Measurements from ENCODE around the gene SPAG9. TPM values are rescaled to one million over a fixed set of nuclear protein-coding genes. Genes with fewer than 3 reads are reported as not detected.

Gene SPAG9
- 10 to 100 TPM; 81.2 to 99.9 (median 89.9) TPM for total RNA-seq

GRCh38 chr17:51120739-51121619 lies at the start of gene SPAG9:
TSS of gene SPAG9 (minus strand) at chr17:51120868. CDS start at chr17:51120656, 212 bp downstream.
- DNase-seq (ENCODE audit: extremely low spot score) = peak; percentile 98
- H3K27me3 ChIP-seq = no peaks in the 10 kb centered on the region
- H3K36me3 ChIP-seq = no peaks in the 10 kb centered on the region
- intact Hi-C loops (cut with DNase I) = loop anchor here (2.0 to 10.0 kb wide), 2 partner anchors 32 to 256 kb away; partner anchors contain the start of genes NME1 and TOB1
- TF ChIP-seq POLR2AphosphoS5 (IDR thresholded peaks at IDR 0.05) = peak; percentile 91 to 94
- TF ChIP-seq POLR2A (IDR thresholded peaks at IDR 0.05; ENCODE audit: low read depth) = peak; percentile 57
- no peak for TF ChIP-seq EP300 (IDR thresholded peaks at IDR 0.05)
- H3K9me3 ChIP-seq = no peaks in the 10 kb centered on the region
- H3K4me3 ChIP-seq = peak within 1 kb of the TSS; percentile 95 to 100 (median 98)
- peaks cover 23 to 50% (median 45%) of the 10 kb centered on the region in 4 donors for H3K4me1 ChIP-seq
- under 1% methylated on average over 28 of the region's 68 CpGs for whole genome bisulfite sequencing
- peak within 1 kb of the TSS; percentile 99 to 100 (median 100) for H3K27ac ChIP-seq (replicated peaks in 1 of 4)

- Histone ChIP-seq H3K9me3 (no peaks in the 10 kb centered on the region), H3K36me3 (peaks cover 32 to 63% (median 52%) of the 10 kb centered on the region in 4 donors), H3K4me3 (no peak overlapping the region), H3K27me3 (no peaks in the 10 kb centered on the region), H3K4me1 (peaks cover 10 to 34% (median 25%) of the 10 kb centered on the region in 4 donors), H3K27ac (replicated peaks in 1 of 4) (no peak overlapping the region)
- intact Hi-C loops (cut with DNase I) = loop anchor here (5.0 kb wide), 1 partner anchor 93 kb away; the partner anchor contains the start of genes MBTD1 and UTP18
- no peak for DNase-seq (ENCODE audit: extremely low spot score)
- TF ChIP-seq POLR2A (IDR thresholded peaks at IDR 0.05; ENCODE audit: low read depth) (no peak), EP300 (IDR thresholded peaks at IDR 0.05) (no peak), POLR2AphosphoS5 (IDR thresholded peaks at IDR 0.05) (no peak), CTCF (IDR thresholded peaks at IDR 0.05) (no peak)
- WGBS = 82% methylated on average over 1 of the region's 1 CpG
These were observed 48.7 kb upstream of the SPAG9 start for GRCh38 chr17:51169340-51169739.

GRCh38 chr17:51166987-51167931 lies 46.6 kb upstream of the SPAG9 start:
- Histone ChIP-seq H3K9me3 (no peaks in the 10 kb centered on the region), H3K4me3 (peak overlapping the region; percentile 71 to 93 (median 82)), H3K27me3 (no peaks in the 10 kb centered on the region), H3K4me1 (peaks cover 10 to 34% (median 25%) of the 10 kb centered on the region in 4 donors), H3K36me3 (peaks cover 32 to 54% (median 48%) of the 10 kb centered on the region in 4 donors), H3K27ac (replicated peaks in 1 of 4) (peak overlapping the region; percentile 89 to 96 (median 94))
- TF ChIP-seq POLR2A (IDR thresholded peaks at IDR 0.05; ENCODE audit: low read depth) (no peak), CTCF (IDR thresholded peaks at IDR 0.05) (peak; percentile 56 to 69 (median 58)), EP300 (IDR thresholded peaks at IDR 0.05) (no peak), POLR2AphosphoS5 (IDR thresholded peaks at IDR 0.05) (no peak)
- intact Hi-C loops (cut with DNase I) = loop anchor here (5.0 kb wide), 1 partner anchor 95 kb away; the partner anchor contains the start of genes MBTD1 and UTP18
- DNase-seq (ENCODE audit: extremely low spot score) = no peak
- WGBS = 44% methylated on average over 16 of the region's 42 CpGs

- Histone ChIP-seq H3K27ac (replicated peaks in 1 of 4) (peak within 1 kb of the TSS; percentile 89 to 96 (median 94)), H3K9me3 (no peaks in the 10 kb centered on the region), H3K27me3 (no peaks in the 10 kb centered on the region), H3K4me3 (peak within 1 kb of the TSS; percentile 71 to 93 (median 82)), H3K4me1 (peaks cover 10 to 34% (median 25%) of the 10 kb centered on the region in 4 donors), H3K36me3 (peaks cover 33 to 54% (median 48%) of the 10 kb centered on the region in 4 donors)
- intact Hi-C loops (cut with DNase I) = loop anchor here (5.0 kb wide), 1 partner anchor 96 kb away; the partner anchor contains the start of genes MBTD1 and UTP18
- WGBS = 0% methylated on average over 27 of the region's 98 CpGs
- peak; percentile 97 for DNase-seq (ENCODE audit: extremely low spot score)
- peak; percentile 69 to 91 for TF ChIP-seq POLR2AphosphoS5 (IDR thresholded peaks at IDR 0.05)
- TF ChIP-seq POLR2A (IDR thresholded peaks at IDR 0.05; ENCODE audit: low read depth) = peak; percentile 48
- no peak for TF ChIP-seq EP300 (IDR thresholded peaks at IDR 0.05)
- TF ChIP-seq CTCF (IDR thresholded peaks at IDR 0.05) = no peak
These were observed 45.7 kb upstream of the SPAG9 start, which contains the start of gene NME2 for GRCh38 chr17:51166198-51166986. TSS of gene NME2 (plus strand) at chr17:51166411. CDS start at chr17:51166831, 420 bp downstream.
